Loucy (cell line): ENCODE data around the gene GPAM.
A peak's percentile ranks its signal among the peaks of the same experiment; 100 is the strongest.
"Not testable (repeated sequence)": the region's sequence is repeated elsewhere in the genome, so short reads cannot be mapped to it uniquely, and the experiment has no call there.

Source experiments
- H2AFZ ChIP-seq: fragments of 200-600 bp; sonication (generic); 2 replicates; pipeline ENCODE4 v1.6.0; 2016; ENCODE audit warnings: antibody characterized with exemption, mild to moderate bottlenecking, low read length, moderate library complexity
- H3F3A ChIP-seq: fragments of 200-600 bp; 2 replicates; pipeline ENCODE4 v1.6.0; 2016; ENCODE audit warnings: antibody characterized with exemption, low read depth, mild to moderate bottlenecking
- H3K27me3 ChIP-seq: fragments of 200-600 bp; sonication (generic); 2 replicates; pipeline ENCODE4 v1.6.1; 2014; ENCODE audit warnings: low read length, mild to moderate bottlenecking; ENCODE audit not compliant: insufficient read depth, poor library complexity, severe bottlenecking
- H3K36me3 ChIP-seq: fragments of 200-600 bp; sonication (generic); 2 replicates; pipeline ENCODE4 v1.6.1; 2016; ENCODE audit warnings: low read length; ENCODE audit not compliant: insufficient read depth
- H3K4me1 ChIP-seq: fragments of 200-600 bp; sonication (generic); 2 replicates; pipeline ENCODE4 v1.5.1; 2014; ENCODE audit warnings: low read length, mild to moderate bottlenecking; ENCODE audit not compliant: insufficient read depth, poor library complexity, severe bottlenecking
- H3K4me2 ChIP-seq: fragments of 200-600 bp; sonication (generic); 2 replicates; pipeline ENCODE4 v1.6.0; 2014; ENCODE audit warnings: antibody characterized with exemption, low read length, low read depth, mild to moderate bottlenecking; ENCODE audit not compliant: poor library complexity, severe bottlenecking
- H3K4me3 ChIP-seq: fragments of 200-600 bp; sonication (generic); 2 replicates; pipeline ENCODE4 v1.5.1; 2014; ENCODE audit warnings: low read length, mild to moderate bottlenecking, mixed read lengths; ENCODE audit not compliant: poor library complexity, severe bottlenecking
- H3K79me2 ChIP-seq: fragments of 200-600 bp; sonication (generic); 2 replicates; pipeline ENCODE4 v1.6.1; 2014; ENCODE audit warnings: low read length; ENCODE audit not compliant: insufficient read depth
- H3K9ac ChIP-seq: fragments of 200-600 bp; sonication (generic); 2 replicates; pipeline ENCODE4 v1.6.0; 2014; ENCODE audit warnings: mild to moderate bottlenecking, low read depth, low read length, moderate library complexity; ENCODE audit not compliant: poor library complexity, severe bottlenecking
- H3K9me2 ChIP-seq: fragments of 200-600 bp; sonication (generic); replicated peaks from 2 replicates; pipeline ENCODE4 v1.6.1; 2016; ENCODE audit warnings: low read depth, low read length, mixed read lengths
- H3K9me3 ChIP-seq: fragments of 200-600 bp; sonication (generic); 2 replicates; pipeline ENCODE4 v1.6.1; 2014; ENCODE audit warnings: mild to moderate bottlenecking, antibody characterized with exemption, low read length, low read depth; ENCODE audit not compliant: insufficient read depth
- H4K20me1 ChIP-seq: fragments of 200-600 bp; sonication (generic); 2 replicates; pipeline ENCODE4 v1.6.0; 2014; ENCODE audit warnings: antibody characterized with exemption, low read length, mild to moderate bottlenecking; ENCODE audit not compliant: insufficient read depth, poor library complexity, severe bottlenecking
- EZH2phosphoT487 ChIP-seq: fragments of 200-600 bp; IDR thresholded peaks from 2 replicates; pipeline ENCODE4 v1.6.1; 2018; ENCODE audit warnings: antibody characterized with exemption, mild to moderate bottlenecking, moderate library complexity, borderline replicate concordance
- TF ChIP-seq, protein P1 (sequence below): fragments of 200-600 bp; sonication (generic); conservative IDR thresholded peaks from 2 replicates; pipeline ENCODE4 v1.5.1; 2014; ENCODE audit warnings: mild to moderate bottlenecking, antibody characterized with exemption, low read length

GPAM gene

DNA sequence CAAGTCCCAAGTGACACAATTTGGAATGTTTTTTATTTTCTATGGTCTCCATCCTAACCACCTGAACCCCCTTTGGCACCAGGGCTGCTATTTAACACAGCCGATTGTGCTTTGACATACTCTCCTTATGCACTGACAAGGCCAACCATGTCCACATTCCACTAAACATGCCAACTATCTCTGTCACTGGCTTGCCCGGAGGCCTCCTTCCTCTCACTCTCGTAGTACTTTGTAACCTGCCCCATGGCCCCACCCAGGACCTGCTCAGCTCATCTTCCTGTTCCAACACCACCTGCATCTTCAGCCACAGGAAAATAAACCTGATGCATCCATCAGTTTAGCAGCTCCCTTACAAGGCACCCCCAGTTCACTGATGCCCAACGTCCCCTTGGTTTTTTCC lies 63.1 kb downstream of the GPAM start:
- no peaks in the 10 kb centered on the region for H3K79me2 ChIP-seq
- H3K36me3 ChIP-seq = no peaks in the 10 kb centered on the region
- no peak overlapping the region for H2AFZ ChIP-seq
- H3K9me2 ChIP-seq = no peaks in the 10 kb centered on the region
- H3K9ac ChIP-seq = no peak overlapping the region
- TF ChIP-seq, protein P1, sequence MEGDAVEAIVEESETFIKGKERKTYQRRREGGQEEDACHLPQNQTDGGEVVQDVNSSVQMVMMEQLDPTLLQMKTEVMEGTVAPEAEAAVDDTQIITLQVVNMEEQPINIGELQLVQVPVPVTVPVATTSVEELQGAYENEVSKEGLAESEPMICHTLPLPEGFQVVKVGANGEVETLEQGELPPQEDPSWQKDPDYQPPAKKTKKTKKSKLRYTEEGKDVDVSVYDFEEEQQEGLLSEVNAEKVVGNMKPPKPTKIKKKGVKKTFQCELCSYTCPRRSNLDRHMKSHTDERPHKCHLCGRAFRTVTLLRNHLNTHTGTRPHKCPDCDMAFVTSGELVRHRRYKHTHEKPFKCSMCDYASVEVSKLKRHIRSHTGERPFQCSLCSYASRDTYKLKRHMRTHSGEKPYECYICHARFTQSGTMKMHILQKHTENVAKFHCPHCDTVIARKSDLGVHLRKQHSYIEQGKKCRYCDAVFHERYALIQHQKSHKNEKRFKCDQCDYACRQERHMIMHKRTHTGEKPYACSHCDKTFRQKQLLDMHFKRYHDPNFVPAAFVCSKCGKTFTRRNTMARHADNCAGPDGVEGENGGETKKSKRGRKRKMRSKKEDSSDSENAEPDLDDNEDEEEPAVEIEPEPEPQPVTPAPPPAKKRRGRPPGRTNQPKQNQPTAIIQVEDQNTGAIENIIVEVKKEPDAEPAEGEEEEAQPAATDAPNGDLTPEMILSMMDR = no peak
- no peak for TF ChIP-seq EZH2phosphoT487
- H3K9me3 ChIP-seq = no peaks in the 10 kb centered on the region
- H3K4me2 ChIP-seq = no peak overlapping the region
- H3F3A ChIP-seq = no peaks in the 10 kb centered on the region
- H3K4me3 ChIP-seq = no peak overlapping the region
- no peaks in the 10 kb centered on the region for H3K4me1 ChIP-seq
- H3K27me3 ChIP-seq = no peaks in the 10 kb centered on the region
- no peaks in the 10 kb centered on the region for H4K20me1 ChIP-seq

DNA sequence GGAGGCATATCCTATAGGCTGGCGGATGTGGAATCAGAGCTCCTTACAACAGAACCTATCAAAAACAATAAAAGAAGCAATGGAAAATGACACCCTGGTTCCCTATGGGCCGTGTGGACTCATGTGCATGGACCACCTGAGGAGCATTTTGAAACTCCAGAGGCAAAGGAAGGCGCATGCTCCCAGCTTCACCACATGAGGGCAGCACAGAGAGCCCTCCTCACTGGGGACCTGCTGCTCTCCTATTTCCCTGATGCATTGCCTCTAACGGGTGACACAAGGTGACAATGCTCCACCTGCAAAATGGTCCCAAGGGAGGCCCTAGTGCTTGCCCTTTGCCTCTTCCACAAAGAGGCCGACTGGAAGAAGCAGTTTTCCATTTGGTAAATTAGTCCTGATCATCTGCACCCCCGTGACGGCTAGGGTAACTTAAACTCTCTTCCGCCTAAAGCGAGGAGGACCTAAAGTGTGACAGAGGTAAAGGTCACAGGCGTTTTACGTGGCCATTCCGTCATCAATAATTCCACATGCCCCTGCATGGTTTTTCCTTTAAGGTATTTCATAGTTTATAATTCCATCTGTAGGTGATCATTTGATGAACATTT lies 67.7 kb downstream of the GPAM start:
- H3K79me2 ChIP-seq = no peaks in the 10 kb centered on the region
- no peak overlapping the region for H3K4me2 ChIP-seq
- no peaks in the 10 kb centered on the region for H3K36me3 ChIP-seq
- no peaks in the 10 kb centered on the region for H3K9me3 ChIP-seq
- H3K9ac ChIP-seq = no peak overlapping the region
- H4K20me1 ChIP-seq = no peaks in the 10 kb centered on the region
- H3K9me2 ChIP-seq = no peaks in the 10 kb centered on the region
- H3K4me3 ChIP-seq = no peak overlapping the region
- no peaks in the 10 kb centered on the region for H3F3A ChIP-seq
- H2AFZ ChIP-seq = 0 out of 2 replicates have a peak overlapping the region, but pooled peaks have one; percentile 9
- H3K27me3 ChIP-seq = no peaks in the 10 kb centered on the region
- no peak for TF ChIP-seq EZH2phosphoT487
- TF ChIP-seq, protein P1 = peak; percentile 76
- H3K4me1 ChIP-seq = no peaks in the 10 kb centered on the region

DNA sequence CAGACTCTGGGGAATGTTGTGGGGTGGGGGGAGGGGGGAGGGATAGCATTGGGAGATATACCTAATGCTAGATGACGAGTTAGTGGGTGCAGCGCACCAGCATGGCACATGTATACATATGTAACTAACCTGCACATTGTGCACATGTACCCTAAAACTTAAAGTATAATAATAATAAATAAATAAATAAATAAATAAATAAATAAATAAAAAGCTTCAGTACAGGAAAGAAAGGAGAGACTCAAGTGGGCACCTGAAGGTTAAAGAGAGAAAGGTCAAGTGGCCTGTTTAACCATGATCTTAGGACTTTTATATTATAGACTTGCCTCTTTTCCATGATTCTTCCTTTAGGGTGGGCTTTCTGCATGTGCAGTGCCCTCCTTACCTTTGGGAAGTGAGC lies 73.8 kb downstream of the GPAM start:
- H3K36me3 ChIP-seq, H3F3A ChIP-seq, H3K9me2 ChIP-seq, H3K27me3 ChIP-seq, H3K4me2 ChIP-seq, H3K9me3 ChIP-seq, H4K20me1 ChIP-seq, H3K4me3 ChIP-seq, H2AFZ ChIP-seq, H3K9ac ChIP-seq, H3K4me1 ChIP-seq, H3K79me2 ChIP-seq: not testable (repeated sequence)
